HEK293 (cell line): ENCODE results near the gene TBL1X.
"Not testable (repeated sequence)": the region's sequence is repeated elsewhere in the genome, so short reads cannot be mapped to it uniquely, and the experiment has no call there.

Experiments used
- CTCF ChIA-PET: fragments of 350-600 bp; formaldehyde crosslinking; extraction: SDS; loops from one replicate; lab custom pipeline; 2021; ENCODE audit warnings: antibody characterized with exemption; lab: Yijun Ruan, JAX
- POLR2A ChIA-PET: fragments of 300-600 bp; formaldehyde crosslinking; extraction: SDS; loops from one replicate; lab custom pipeline; 2020; ENCODE audit warnings: antibody characterized with exemption, inconsistent platforms; lab: Yijun Ruan, JAX
- H3K27ac ChIP-seq: fragments of 200-500 bp; sonication (Bioruptor generic); 2 replicates; pipeline ENCODE4 v1.5.1; 2014; ENCODE audit warnings: low read depth, low read length, control low read depth, inconsistent platforms; ENCODE audit errors: extremely low read depth
- H3K36me3 ChIP-seq, 2 experiments: fragments of 200-500 bp in 1 of 2; sonication (Bioruptor generic) in 1 of 2; 1 replicate in 1 of 2; 2 replicates in 1 of 2; pipeline ENCODE4 v1.5.1; 2014 to 2017; ENCODE audit warnings: inconsistent platforms in 2 of 2, low read length in 2 of 2; ENCODE audit not compliant: control insufficient read depth in 2 of 2, insufficient read depth in 1 of 2
- H3K4me1 ChIP-seq: fragments of 200-500 bp; sonication (Bioruptor generic); 2 replicates; pipeline ENCODE4 v1.5.1; 2014; ENCODE audit warnings: mild to moderate bottlenecking, low read length, inconsistent platforms; ENCODE audit not compliant: control insufficient read depth, insufficient read depth
- H3K4me3 ChIP-seq: 2 replicates; pipeline ENCODE4 v1.5.1; 2011; ENCODE audit warnings: low read depth, mild to moderate bottlenecking, control low read depth, low read length, moderate library complexity
- H3K9me3 ChIP-seq: fragments of 200-500 bp; sonication (Bioruptor generic); 2 replicates; pipeline ENCODE4 v1.5.1; 2014; ENCODE audit warnings: low read depth, low read length, inconsistent platforms; ENCODE audit not compliant: control insufficient read depth, insufficient read depth
- IKZF3 ChIP-seq: fragments of 450-650 bp; IDR thresholded peaks from 2 replicates; pipeline ENCODE4 v1.5.0; 2018; ENCODE audit warnings: missing biosample characterization, mild to moderate bottlenecking, missing genetic modification characterization, moderate library complexity
- ZBTB17 ChIP-seq: fragments of 450-650 bp; formaldehyde crosslinking; IDR thresholded peaks from 2 replicates; pipeline ENCODE4 v1.5.1; 2016; ENCODE audit warnings: missing biosample characterization, missing genetic modification characterization
- ZNF132 ChIP-seq: fragments of 450-650 bp; formaldehyde crosslinking; IDR thresholded peaks from 2 replicates; pipeline ENCODE4 v1.5.1; 2017; ENCODE audit warnings: missing biosample characterization, missing genetic modification characterization, borderline replicate concordance
- ZNF133 ChIP-seq: fragments of 450-650 bp; formaldehyde crosslinking; IDR thresholded peaks from 2 replicates; pipeline ENCODE4 v1.5.1; 2016; ENCODE audit warnings: missing biosample characterization, missing genetic modification characterization
- ZNF140 ChIP-seq: fragments of 450-650 bp; formaldehyde crosslinking; IDR thresholded peaks from 2 replicates; pipeline ENCODE4 v1.5.1; 2016; ENCODE audit warnings: missing biosample characterization, missing genetic modification characterization
- ZNF146 ChIP-seq: fragments of 450-650 bp; formaldehyde crosslinking; IDR thresholded peaks from 2 replicates; pipeline ENCODE4 v1.5.1; 2016; ENCODE audit warnings: missing biosample characterization, missing genetic modification characterization
- ZNF157 ChIP-seq: fragments of 450-650 bp; formaldehyde crosslinking; IDR thresholded peaks from 2 replicates; pipeline ENCODE4 v1.5.1; 2016; ENCODE audit warnings: missing biosample characterization, missing genetic modification characterization
- ZNF16 ChIP-seq: fragments of 450-650 bp; formaldehyde crosslinking; IDR thresholded peaks from 2 replicates; pipeline ENCODE4 v1.5.1; 2016; ENCODE audit warnings: low read depth, missing biosample characterization, missing genetic modification characterization
- ZNF169 ChIP-seq: fragments of 450-650 bp; formaldehyde crosslinking; IDR thresholded peaks from 2 replicates; pipeline ENCODE4 v1.5.1; 2016; ENCODE audit warnings: missing biosample characterization, missing genetic modification characterization
- ZNF221 ChIP-seq: fragments of 450-650 bp; formaldehyde crosslinking; IDR thresholded peaks from 2 replicates; pipeline ENCODE4 v1.5.1; 2017; ENCODE audit warnings: missing biosample characterization, missing genetic modification characterization, borderline replicate concordance
- ZNF350 ChIP-seq: fragments of 450-650 bp; formaldehyde crosslinking; IDR thresholded peaks from 2 replicates; pipeline ENCODE4 v1.5.0; 2017; ENCODE audit warnings: missing biosample characterization, mild to moderate bottlenecking, missing genetic modification characterization
- ZNF423 ChIP-seq: fragments of 450-650 bp; formaldehyde crosslinking; IDR thresholded peaks from 2 replicates; pipeline ENCODE4 v1.5.1; 2016; ENCODE audit warnings: missing biosample characterization, missing genetic modification characterization
- ZNF473 ChIP-seq: fragments of 450-650 bp; formaldehyde crosslinking; IDR thresholded peaks from 2 replicates; pipeline ENCODE4 v1.5.1; 2017; ENCODE audit warnings: missing biosample characterization, missing genetic modification characterization
- ZNF510 ChIP-seq: fragments of 450-650 bp; formaldehyde crosslinking; IDR thresholded peaks from 2 replicates; pipeline ENCODE4 v1.5.1; 2018; ENCODE audit warnings: mild to moderate bottlenecking, missing genetic modification characterization, missing biosample characterization; ENCODE audit not compliant: insufficient replicate concordance
- ZNF660 ChIP-seq: fragments of 450-650 bp; IDR thresholded peaks from 2 replicates; pipeline ENCODE4 v1.5.1; 2018; ENCODE audit warnings: missing biosample characterization, mild to moderate bottlenecking, missing genetic modification characterization
- ZNF670 ChIP-seq: fragments of 450-650 bp; formaldehyde crosslinking; IDR thresholded peaks from 2 replicates; pipeline ENCODE4 v1.5.1; 2016; ENCODE audit warnings: missing biosample characterization, missing genetic modification characterization, low read depth
- ZNF76 ChIP-seq: fragments of 450-650 bp; formaldehyde crosslinking; IDR thresholded peaks from 2 replicates; pipeline ENCODE4; 2016; ENCODE audit warnings: low read depth, missing biosample characterization, missing genetic modification characterization, borderline replicate concordance
- ZSCAN16 ChIP-seq: fragments of 450-650 bp; formaldehyde crosslinking; IDR thresholded peaks from 2 replicates; pipeline ENCODE4 v1.5.1; 2016; ENCODE audit warnings: missing biosample characterization, missing genetic modification characterization
- ZSCAN23 ChIP-seq: fragments of 450-650 bp; formaldehyde crosslinking; IDR thresholded peaks from 2 replicates; pipeline ENCODE4 v1.5.1; 2016; ENCODE audit warnings: missing biosample characterization, missing genetic modification characterization
- TF ChIP-seq, protein P1 (sequence below): fragments of 450-650 bp; formaldehyde crosslinking; IDR thresholded peaks from 2 replicates; pipeline ENCODE4 v1.5.1; 2017; ENCODE audit warnings: missing biosample characterization, missing genetic modification characterization
- TF ChIP-seq, protein P2 (sequence below): fragments of 450-650 bp; formaldehyde crosslinking; IDR thresholded peaks from 2 replicates; pipeline ENCODE4 v1.5.1; 2016; ENCODE audit warnings: missing biosample characterization, missing genetic modification characterization, borderline replicate concordance
- TF ChIP-seq, protein P3 (sequence below): fragments of 450-650 bp; formaldehyde crosslinking; IDR thresholded peaks from 2 replicates; pipeline ENCODE4 v1.5.1; 2016; ENCODE audit warnings: missing biosample characterization, missing genetic modification characterization, borderline replicate concordance
- TF ChIP-seq, protein P4 (sequence below): fragments of 450-650 bp; formaldehyde crosslinking; IDR thresholded peaks from 2 replicates; pipeline ENCODE4 v1.5.1; 2016; ENCODE audit warnings: missing biosample characterization, missing genetic modification characterization

TBL1X gene

GRCh38 chrX:9473708-9474107 is 8.8 kb downstream of the TBL1X start:
- Histone ChIP-seq H3K27ac (no peak overlapping the region), H3K4me1 (no peaks in the 10 kb centered on the region), H3K4me3 (no peak overlapping the region), H3K36me3 (no peaks in the 10 kb centered on the region), H3K9me3 (no peaks in the 10 kb centered on the region)
- CTCF ChIA-PET, result no interaction called here
- POLR2A ChIA-PET, result no interaction called here
- TF ChIP-seq ZNF133 (tag by site-specific recombination) (no peak), ZNF16 (tag by site-specific recombination) (no peak), ZNF670 (no peak), ZNF76 (tag by site-specific recombination) (no peak), ZSCAN23 (tag by site-specific recombination) (no peak), ZNF423 (tag by site-specific recombination) (no peak), ZNF660 (tag by site-specific recombination) (no peak), ZNF169 (tag by site-specific recombination) (no peak), ZBTB17 (no peak), ZNF140 (tag by site-specific recombination) (no peak), ZSCAN16 (no peak), ZNF510 (no peak)
- TF ChIP-seq, protein P1, sequence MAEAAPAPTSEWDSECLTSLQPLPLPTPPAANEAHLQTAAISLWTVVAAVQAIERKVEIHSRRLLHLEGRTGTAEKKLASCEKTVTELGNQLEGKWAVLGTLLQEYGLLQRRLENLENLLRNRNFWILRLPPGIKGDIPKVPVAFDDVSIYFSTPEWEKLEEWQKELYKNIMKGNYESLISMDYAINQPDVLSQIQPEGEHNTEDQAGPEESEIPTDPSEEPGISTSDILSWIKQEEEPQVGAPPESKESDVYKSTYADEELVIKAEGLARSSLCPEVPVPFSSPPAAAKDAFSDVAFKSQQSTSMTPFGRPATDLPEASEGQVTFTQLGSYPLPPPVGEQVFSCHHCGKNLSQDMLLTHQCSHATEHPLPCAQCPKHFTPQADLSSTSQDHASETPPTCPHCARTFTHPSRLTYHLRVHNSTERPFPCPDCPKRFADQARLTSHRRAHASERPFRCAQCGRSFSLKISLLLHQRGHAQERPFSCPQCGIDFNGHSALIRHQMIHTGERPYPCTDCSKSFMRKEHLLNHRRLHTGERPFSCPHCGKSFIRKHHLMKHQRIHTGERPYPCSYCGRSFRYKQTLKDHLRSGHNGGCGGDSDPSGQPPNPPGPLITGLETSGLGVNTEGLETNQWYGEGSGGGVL (tag by site-specific recombination), result no peak
- TF ChIP-seq, protein P2, sequence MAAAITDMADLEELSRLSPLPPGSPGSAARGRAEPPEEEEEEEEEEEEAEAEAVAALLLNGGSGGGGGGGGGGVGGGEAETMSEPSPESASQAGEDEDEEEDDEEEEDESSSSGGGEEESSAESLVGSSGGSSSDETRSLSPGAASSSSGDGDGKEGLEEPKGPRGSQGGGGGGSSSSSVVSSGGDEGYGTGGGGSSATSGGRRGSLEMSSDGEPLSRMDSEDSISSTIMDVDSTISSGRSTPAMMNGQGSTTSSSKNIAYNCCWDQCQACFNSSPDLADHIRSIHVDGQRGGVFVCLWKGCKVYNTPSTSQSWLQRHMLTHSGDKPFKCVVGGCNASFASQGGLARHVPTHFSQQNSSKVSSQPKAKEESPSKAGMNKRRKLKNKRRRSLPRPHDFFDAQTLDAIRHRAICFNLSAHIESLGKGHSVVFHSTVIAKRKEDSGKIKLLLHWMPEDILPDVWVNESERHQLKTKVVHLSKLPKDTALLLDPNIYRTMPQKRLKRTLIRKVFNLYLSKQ (tag by site-specific recombination), result no peak

- H3K4me3 ChIP-seq, H3K36me3 ChIP-seq, POLR2A ChIA-PET, H3K27ac ChIP-seq, H3K4me1 ChIP-seq, H3K9me3 ChIP-seq, CTCF ChIA-PET: not testable (repeated sequence)
These were observed 10.6 kb downstream of the TBL1X start for GRCh38 chrX:9475417-9475816.

- no peaks in the 10 kb centered on the region for H3K4me1 ChIP-seq
- no peak overlapping the region for H3K4me3 ChIP-seq
- no peaks in the 10 kb centered on the region for H3K36me3 ChIP-seq
- ChIA-PET POLR2A (no interaction called here), CTCF (no interaction called here)
- no peaks in the 10 kb centered on the region for H3K9me3 ChIP-seq
- no peak overlapping the region for H3K27ac ChIP-seq
- TF ChIP-seq ZNF157 (tag by site-specific recombination) (no peak), ZNF350 (tag by site-specific recombination) (no peak), ZNF473 (tag by site-specific recombination) (no peak), IKZF3 (no peak), ZNF76 (tag by site-specific recombination) (no peak), ZNF146 (tag by site-specific recombination) (no peak), ZNF132 (no peak), ZNF221 (no peak)
- TF ChIP-seq, protein P3, sequence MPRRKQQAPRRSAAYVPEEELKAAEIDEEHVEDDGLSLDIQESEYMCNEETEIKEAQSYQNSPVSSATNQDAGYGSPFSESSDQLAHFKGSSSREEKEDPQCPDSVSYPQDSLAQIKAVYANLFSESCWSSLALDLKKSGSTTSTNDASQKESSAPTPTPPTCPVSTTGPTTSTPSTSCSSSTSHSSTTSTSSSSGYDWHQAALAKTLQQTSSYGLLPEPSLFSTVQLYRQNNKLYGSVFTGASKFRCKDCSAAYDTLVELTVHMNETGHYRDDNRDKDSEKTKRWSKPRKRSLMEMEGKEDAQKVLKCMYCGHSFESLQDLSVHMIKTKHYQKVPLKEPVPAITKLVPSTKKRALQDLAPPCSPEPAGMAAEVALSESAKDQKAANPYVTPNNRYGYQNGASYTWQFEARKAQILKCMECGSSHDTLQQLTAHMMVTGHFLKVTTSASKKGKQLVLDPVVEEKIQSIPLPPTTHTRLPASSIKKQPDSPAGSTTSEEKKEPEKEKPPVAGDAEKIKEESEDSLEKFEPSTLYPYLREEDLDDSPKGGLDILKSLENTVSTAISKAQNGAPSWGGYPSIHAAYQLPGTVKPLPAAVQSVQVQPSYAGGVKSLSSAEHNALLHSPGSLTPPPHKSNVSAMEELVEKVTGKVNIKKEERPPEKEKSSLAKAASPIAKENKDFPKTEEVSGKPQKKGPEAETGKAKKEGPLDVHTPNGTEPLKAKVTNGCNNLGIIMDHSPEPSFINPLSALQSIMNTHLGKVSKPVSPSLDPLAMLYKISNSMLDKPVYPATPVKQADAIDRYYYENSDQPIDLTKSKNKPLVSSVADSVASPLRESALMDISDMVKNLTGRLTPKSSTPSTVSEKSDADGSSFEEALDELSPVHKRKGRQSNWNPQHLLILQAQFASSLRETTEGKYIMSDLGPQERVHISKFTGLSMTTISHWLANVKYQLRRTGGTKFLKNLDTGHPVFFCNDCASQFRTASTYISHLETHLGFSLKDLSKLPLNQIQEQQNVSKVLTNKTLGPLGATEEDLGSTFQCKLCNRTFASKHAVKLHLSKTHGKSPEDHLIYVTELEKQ, result no peak
- TF ChIP-seq, protein P4, sequence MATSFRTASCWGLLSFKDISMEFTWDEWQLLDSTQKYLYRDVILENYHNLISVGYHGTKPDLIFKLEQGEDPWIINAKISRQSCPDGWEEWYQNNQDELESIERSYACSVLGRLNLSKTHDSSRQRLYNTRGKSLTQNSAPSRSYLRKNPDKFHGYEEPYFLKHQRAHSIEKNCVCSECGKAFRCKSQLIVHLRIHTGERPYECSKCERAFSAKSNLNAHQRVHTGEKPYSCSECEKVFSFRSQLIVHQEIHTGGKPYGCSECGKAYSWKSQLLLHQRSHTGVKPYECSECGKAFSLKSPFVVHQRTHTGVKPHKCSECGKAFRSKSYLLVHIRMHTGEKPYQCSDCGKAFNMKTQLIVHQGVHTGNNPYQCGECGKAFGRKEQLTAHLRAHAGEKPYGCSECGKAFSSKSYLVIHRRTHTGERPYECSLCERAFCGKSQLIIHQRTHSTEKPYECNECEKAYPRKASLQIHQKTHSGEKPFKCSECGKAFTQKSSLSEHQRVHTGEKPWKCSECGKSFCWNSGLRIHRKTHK (tag by site-specific recombination), result no peak
- TF ChIP-seq, protein P2 (tag by site-specific recombination), result no peak
These were observed 11.1 kb downstream of the TBL1X start for GRCh38 chrX:9475984-9476383.
